Trophoblast cell (in vitro differentiated cells and primary cell): ENCODE measurements around the gene ZIM2.

ENCODE experiments used
- DNase-seq, 2 donors: peaks; one replicate each; pipeline ENCODE4 v3.0.0-alpha.2; 2016
- H2AFZ ChIP-seq: 2 replicates; pipeline ENCODE4 v1.6.1; 2013; ENCODE audit warnings: low read length, moderate library complexity, mild to moderate bottlenecking; ENCODE audit not compliant: insufficient read depth, poor library complexity
- H2AK5ac ChIP-seq: 2 replicates; pipeline ENCODE4 v1.6.1; 2013; ENCODE audit warnings: mild to moderate bottlenecking, low read length
- H2BK120ac ChIP-seq: 2 replicates; pipeline ENCODE4 v1.6.1; 2013; ENCODE audit warnings: low read length, mild to moderate bottlenecking, moderate library complexity; ENCODE audit not compliant: insufficient read depth, poor library complexity
- H2BK12ac ChIP-seq: 2 replicates; pipeline ENCODE4 v1.6.1; 2013; ENCODE audit warnings: mild to moderate bottlenecking, low read length, moderate library complexity
- H2BK5ac ChIP-seq: 2 replicates; pipeline ENCODE4 v1.6.1; 2013; ENCODE audit warnings: low read length, low read depth, moderate library complexity, mild to moderate bottlenecking; ENCODE audit not compliant: poor library complexity
- H3K14ac ChIP-seq: 2 replicates; pipeline ENCODE4 v1.6.1; 2013; ENCODE audit warnings: mild to moderate bottlenecking, low read length
- H3K18ac ChIP-seq: 2 replicates; pipeline ENCODE4 v1.6.1; 2013; ENCODE audit warnings: mild to moderate bottlenecking, low read length
- H3K23ac ChIP-seq: 2 replicates; pipeline ENCODE4 v1.6.1; 2013; ENCODE audit warnings: low read length
- H3K27ac ChIP-seq: 2 replicates; pipeline ENCODE4 v1.5.1; 2013; ENCODE audit warnings: low read depth, mild to moderate bottlenecking, inconsistent platforms, low read length, moderate library complexity
- H3K27me3 ChIP-seq: 2 replicates; pipeline ENCODE4 v1.6.1; 2013; ENCODE audit warnings: inconsistent platforms, mild to moderate bottlenecking, low read length, moderate library complexity; ENCODE audit not compliant: insufficient read depth
- H3K36me3 ChIP-seq, 2 experiments: 1 replicate in 1 of 2; 2 replicates in 1 of 2; pipeline ENCODE4 v1.6.1; 2013; ENCODE audit warnings: low read length in 2 of 2, mild to moderate bottlenecking in 2 of 2, moderate library complexity in 1 of 2; ENCODE audit not compliant: insufficient read depth in 2 of 2, control insufficient read depth in 1 of 2
- H3K4ac ChIP-seq: 2 replicates; pipeline ENCODE4 v1.6.1; 2013; ENCODE audit warnings: low read depth, mild to moderate bottlenecking, low read length, moderate library complexity
- H3K4me1 ChIP-seq, 2 experiments: 1 replicate in 1 of 2; 2 replicates in 1 of 2; pipeline ENCODE4 v1.6.1; 2013; ENCODE audit warnings: low read length in 2 of 2, mild to moderate bottlenecking in 2 of 2, moderate library complexity in 1 of 2; ENCODE audit not compliant: insufficient read depth in 2 of 2, control insufficient read depth in 1 of 2
- H3K4me2 ChIP-seq: 2 replicates; pipeline ENCODE4 v1.6.1; 2013; ENCODE audit warnings: inconsistent platforms, mild to moderate bottlenecking, low read length, moderate library complexity
- H3K4me3 ChIP-seq: 2 replicates; pipeline ENCODE4 v1.5.1; 2013; ENCODE audit warnings: mild to moderate bottlenecking, low read depth, low read length, inconsistent platforms
- H3K79me1 ChIP-seq: one replicate; pipeline ENCODE4 v1.6.1; 2013; ENCODE audit warnings: low read length
- H3K79me2 ChIP-seq: 2 replicates; pipeline ENCODE4 v1.6.1; 2013; ENCODE audit warnings: low read length, mild to moderate bottlenecking; ENCODE audit not compliant: control insufficient read depth, insufficient read depth, poor library complexity
- H3K9ac ChIP-seq: 2 replicates; pipeline ENCODE4 v1.6.1; 2013; ENCODE audit warnings: mild to moderate bottlenecking, low read length
- H3K9me3 ChIP-seq: 2 replicates; pipeline ENCODE4 v1.6.1; 2013; ENCODE audit warnings: low read depth, mild to moderate bottlenecking, control low read depth, inconsistent platforms, low read length; ENCODE audit not compliant: insufficient read depth
- H4K12ac ChIP-seq: 2 replicates; pipeline ENCODE4 v1.6.1; 2013; ENCODE audit warnings: low read depth, mild to moderate bottlenecking, low read length, moderate library complexity
- H4K8ac ChIP-seq: 2 replicates; pipeline ENCODE4 v1.6.1; 2013; ENCODE audit warnings: low read depth, mild to moderate bottlenecking, low read length, moderate library complexity
- H4K91ac ChIP-seq: one replicate; pipeline ENCODE4 v1.6.1; 2013; ENCODE audit warnings: low read depth, mild to moderate bottlenecking, low read length, moderate library complexity
- WGBS: extraction: QIAGEN DNeasy Blood & Tissue Kit; methylation state at CpG from one replicate; pipeline ENCODE4 v1.1.7; 2013; ENCODE audit warnings: missing lambda C conversion rate; ENCODE audit not compliant: insufficient read length, insufficient coverage; ENCODE audit errors: extremely low coverage; 5-methylcytosine and 5-hydroxymethylcytosine counted together

The ZIM2 gene

GRCh38 chr19:56877069-56877715, 36.7 kb upstream of the ZIM2 start:
- no peak overlapping the region for H3K4me2 ChIP-seq
- DNase-seq, result no peak
- no peak overlapping the region for H2AK5ac ChIP-seq
- H4K12ac ChIP-seq, result no peak overlapping the region
- H4K91ac ChIP-seq, result no peak overlapping the region
- no peak overlapping the region for H3K4ac ChIP-seq
- H3K79me2 ChIP-seq, result no peaks in the 10 kb centered on the region
- H3K9ac ChIP-seq, result no peak overlapping the region
- no peak overlapping the region for H4K8ac ChIP-seq
- H3K79me1 ChIP-seq, result no peaks in the 10 kb centered on the region
- no CpG with 5 or more reads among the region's 19 CpGs for WGBS
- no peak overlapping the region for H2BK5ac ChIP-seq
- H2BK120ac ChIP-seq, result no peak overlapping the region
- no peak overlapping the region for H3K14ac ChIP-seq
- H3K27me3 ChIP-seq, result no peaks in the 10 kb centered on the region
- H3K18ac ChIP-seq, result no peak overlapping the region
- H3K23ac ChIP-seq, result no peak overlapping the region
- no peak overlapping the region for H2AFZ ChIP-seq
- H3K4me1 ChIP-seq, result no peaks in the 10 kb centered on the region
- H3K36me3 ChIP-seq, result no peaks in the 10 kb centered on the region
- H3K27ac ChIP-seq, result no peak overlapping the region
- no peak overlapping the region for H2BK12ac ChIP-seq
- peaks cover 35% of the 10 kb centered on the region for H3K9me3 ChIP-seq
- H3K4me3 ChIP-seq, result no peak overlapping the region

DNA sequence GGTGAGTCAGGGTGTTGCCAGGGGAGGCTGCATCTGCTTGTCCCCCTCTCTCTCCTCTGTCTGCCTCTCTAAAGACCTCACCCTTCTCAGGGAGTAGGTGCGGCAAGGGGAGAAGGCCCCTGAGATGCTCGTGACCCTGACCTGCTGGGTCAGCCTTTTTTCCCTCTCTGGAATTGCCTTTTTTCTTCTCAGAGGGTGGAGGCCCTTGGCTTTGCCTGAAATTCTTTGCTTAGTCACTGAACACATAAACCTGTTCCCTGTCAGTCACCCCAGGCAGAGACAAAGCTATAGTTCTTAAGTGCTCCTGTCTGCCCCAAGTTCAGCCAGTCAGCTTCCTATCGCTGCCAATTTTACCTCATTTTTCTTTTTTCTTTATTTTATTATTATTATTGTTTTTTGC, 35.2 kb upstream of the ZIM2 start:
- Histone ChIP-seq H3K27ac (no peak overlapping the region), H3K9me3 (peaks cover 34% of the 10 kb centered on the region), H3K79me2 (no peaks in the 10 kb centered on the region), H4K91ac (no peak overlapping the region), H3K27me3 (no peaks in the 10 kb centered on the region), H3K4ac (no peak overlapping the region), H3K18ac (no peak overlapping the region), H3K23ac (no peak overlapping the region), H3K4me3 (no peak overlapping the region), H2BK12ac (no peak overlapping the region), H4K12ac (no peak overlapping the region), H3K14ac (no peak overlapping the region), H3K4me1 (no peaks in the 10 kb centered on the region), H3K36me3 (no peaks in the 10 kb centered on the region), H2BK120ac (no peak overlapping the region), H2AFZ (no peak overlapping the region), H3K9ac (no peak overlapping the region), H2AK5ac (no peak overlapping the region), H3K4me2 (no peak overlapping the region), H4K8ac (no peak overlapping the region), H2BK5ac (no peak overlapping the region), H3K79me1 (no peaks in the 10 kb centered on the region)
- no CpG with 5 or more reads among the region's 3 CpGs for WGBS
- DNase-seq, result no peak

GRCh38 chr19:56874530-56874929, 34.0 kb upstream of the ZIM2 start:
- H3K23ac ChIP-seq, result no peak overlapping the region
- WGBS, result no CpG with 5 or more reads among the region's 4 CpGs

GRCh38 chr19:56873493-56873892, 33.0 kb upstream of the ZIM2 start:
- Histone ChIP-seq H3K27ac (no peak overlapping the region), H2AFZ (no peak overlapping the region), H2BK5ac (no peak overlapping the region), H3K79me2 (no peaks in the 10 kb centered on the region), H3K36me3 (no peaks in the 10 kb centered on the region), H3K79me1 (no peaks in the 10 kb centered on the region), H2BK12ac (no peak overlapping the region), H3K18ac (no peak overlapping the region), H3K4me3 (no peak overlapping the region), H4K12ac (no peak overlapping the region), H2AK5ac (no peak overlapping the region), H4K91ac (no peak overlapping the region), H3K4me2 (no peak overlapping the region), H3K9me3 (peaks cover 40% of the 10 kb centered on the region), H3K14ac (no peak overlapping the region), H3K27me3 (no peaks in the 10 kb centered on the region), H4K8ac (no peak overlapping the region), H3K4ac (no peak overlapping the region), H2BK120ac (no peak overlapping the region), H3K9ac (no peak overlapping the region), H3K23ac (no peak overlapping the region), H3K4me1 (no peaks in the 10 kb centered on the region)
- no CpG with 5 or more reads among the region's 5 CpGs for WGBS
- DNase-seq, result no peak

More at GRCh38 chr19:56874530-56874929, 34.0 kb upstream of the ZIM2 start:
- Histone ChIP-seq H4K8ac (no peak overlapping the region), H3K27ac (no peak overlapping the region), H3K36me3 (no peaks in the 10 kb centered on the region), H3K4ac (no peak overlapping the region), H3K4me2 (no peak overlapping the region), H2AFZ (no peak overlapping the region), H3K9me3 (peaks cover 37% of the 10 kb centered on the region), H3K79me2 (no peaks in the 10 kb centered on the region), H2BK5ac (no peak overlapping the region), H4K12ac (no peak overlapping the region), H3K4me3 (no peak overlapping the region), H2BK12ac (no peak overlapping the region), H2AK5ac (no peak overlapping the region), H3K18ac (no peak overlapping the region), H2BK120ac (no peak overlapping the region), H3K14ac (no peak overlapping the region), H3K79me1 (no peaks in the 10 kb centered on the region), H3K27me3 (no peaks in the 10 kb centered on the region), H4K91ac (no peak overlapping the region), H3K9ac (no peak overlapping the region), H3K4me1 (no peaks in the 10 kb centered on the region)
- DNase-seq, result no peak
